ENCODE measurements around the gene THRA.
A peak's percentile ranks its signal among the peaks of the same experiment; 100 is the strongest.
"Not testable (repeated sequence)": the region's sequence is repeated elsewhere in the genome, so short reads cannot be mapped to it uniquely, and the experiment has no call there.

Gene THRA

DNA sequence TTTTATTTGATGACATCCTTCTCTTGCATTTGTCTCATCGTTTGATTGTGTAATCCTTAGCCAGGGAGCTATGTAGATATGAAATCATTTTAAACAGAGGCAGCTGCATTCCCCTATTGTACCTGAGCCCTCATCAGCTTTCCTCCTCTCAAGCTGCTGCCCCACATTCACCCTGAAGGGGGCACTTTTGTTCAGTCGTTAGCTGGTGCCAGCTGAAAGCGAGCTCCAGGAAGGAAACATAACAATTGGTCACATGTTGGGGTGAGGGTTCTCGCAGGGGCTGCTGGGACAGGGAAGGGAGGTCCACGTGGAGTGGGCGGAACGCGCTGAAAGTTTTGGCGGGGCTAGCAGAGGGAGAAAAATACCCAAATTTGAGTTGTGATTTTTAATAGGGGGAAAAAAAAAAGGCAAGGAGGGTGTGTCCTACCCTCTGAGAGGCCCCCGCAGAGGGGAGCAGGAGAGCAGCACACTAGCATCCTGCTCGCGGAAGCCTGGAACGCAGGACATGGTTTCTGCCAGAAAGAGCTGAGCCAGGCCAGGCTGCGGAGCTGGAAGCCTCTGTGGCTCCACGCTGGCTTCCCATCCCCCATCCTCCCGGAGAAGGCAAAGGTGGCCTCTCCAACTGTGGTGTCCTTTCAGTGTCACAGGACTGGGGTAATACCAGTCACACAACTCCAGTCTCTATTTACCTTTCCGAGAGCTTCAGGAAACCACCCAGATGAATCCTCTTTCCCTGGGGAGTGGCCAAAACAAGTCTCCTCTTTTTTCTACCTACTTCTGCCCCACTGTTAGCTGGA lies 50.5 kb downstream of the THRA start:
- DNase-seq = peak; percentile 35

DNA sequence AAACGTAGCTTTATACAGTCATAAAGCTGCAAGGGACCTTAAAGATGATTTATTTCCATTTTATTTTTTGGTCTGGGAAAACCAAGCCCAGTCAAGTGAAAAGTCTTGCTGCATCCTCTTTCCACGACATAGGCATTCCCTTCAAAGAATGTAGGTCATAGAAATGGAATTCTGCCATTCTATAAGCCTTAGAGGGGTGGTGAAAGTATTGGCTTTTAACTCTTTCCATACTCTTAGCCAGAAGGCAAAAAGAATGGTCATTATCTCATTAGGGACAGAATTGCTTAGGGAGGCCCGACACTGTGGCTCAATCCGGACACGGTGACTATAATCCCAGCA lies 51.1 kb downstream of the THRA start:
- no peak for DNase-seq

DNA sequence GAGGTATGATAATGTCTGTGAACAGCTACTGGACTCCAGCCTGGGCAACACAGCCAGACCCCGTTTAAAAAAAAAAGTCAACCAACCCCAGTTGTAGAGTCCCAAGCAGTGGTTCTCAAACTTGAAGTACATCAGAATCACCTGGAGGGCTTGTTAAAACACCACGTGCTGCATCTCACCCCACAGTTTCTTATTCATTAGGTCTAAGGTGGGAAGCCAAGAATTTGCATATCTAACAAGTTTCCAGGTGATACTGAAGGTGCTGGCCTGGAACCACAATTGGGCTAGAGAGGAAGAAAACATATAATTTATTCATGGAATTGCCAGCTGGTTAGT lies 52.3 kb downstream of the THRA start:
- DNase-seq = no peak

DNA sequence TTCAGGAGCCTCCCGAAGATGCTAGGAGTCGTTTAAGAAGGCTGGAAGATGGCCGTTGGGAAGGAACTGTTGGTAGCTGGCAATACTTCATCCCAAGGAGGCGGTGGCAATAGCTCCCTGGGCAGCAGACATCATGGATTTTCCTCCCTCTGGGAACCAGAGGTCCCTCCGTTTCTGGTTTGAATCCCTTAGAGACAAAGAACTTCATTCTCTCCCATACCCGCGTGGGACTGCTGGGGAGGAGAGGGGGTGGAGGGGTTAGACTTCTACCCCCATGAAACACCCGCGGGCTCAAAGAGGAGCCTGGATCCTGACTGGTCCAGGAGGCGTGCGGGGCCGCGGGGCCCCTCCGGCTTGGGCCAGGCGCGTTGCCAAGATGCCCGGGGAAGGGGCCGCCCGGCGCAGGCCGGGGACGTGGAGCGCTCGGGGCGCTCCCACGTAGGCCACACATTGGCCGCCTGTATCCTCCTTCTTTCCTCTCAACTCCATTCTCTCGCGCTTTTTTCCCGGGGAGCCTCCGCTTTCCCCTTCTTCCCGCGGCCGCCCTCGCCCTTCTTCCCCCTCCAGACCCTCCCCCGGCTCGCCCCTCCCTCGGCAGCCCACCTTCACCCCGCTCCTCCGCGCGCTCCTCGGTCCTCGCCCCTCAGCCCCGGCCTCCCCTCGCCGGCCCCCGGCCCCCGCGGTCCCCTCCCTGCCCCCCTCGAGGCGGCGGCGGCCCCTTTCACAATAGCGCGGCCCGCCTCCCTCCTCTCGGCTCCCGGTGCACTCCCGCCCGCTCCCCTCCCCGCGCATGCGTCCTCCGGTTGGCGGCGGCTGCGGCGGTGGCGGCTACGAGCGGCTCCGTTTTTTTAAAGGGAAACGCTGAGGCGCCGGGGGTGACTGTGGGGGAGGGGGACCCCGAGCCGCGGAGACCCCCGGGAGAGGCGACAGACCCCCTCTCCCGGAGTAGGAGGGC lies 58.7 kb downstream of the THRA start, which contains the start of gene MSL1:
Gene MSL1, plus strand, starts transcription at position 791 of the 955 bp plus-strand sequence. CDS start 642 bp downstream, outside the sequence.
- peak; percentile 80 for DNase-seq

DNA sequence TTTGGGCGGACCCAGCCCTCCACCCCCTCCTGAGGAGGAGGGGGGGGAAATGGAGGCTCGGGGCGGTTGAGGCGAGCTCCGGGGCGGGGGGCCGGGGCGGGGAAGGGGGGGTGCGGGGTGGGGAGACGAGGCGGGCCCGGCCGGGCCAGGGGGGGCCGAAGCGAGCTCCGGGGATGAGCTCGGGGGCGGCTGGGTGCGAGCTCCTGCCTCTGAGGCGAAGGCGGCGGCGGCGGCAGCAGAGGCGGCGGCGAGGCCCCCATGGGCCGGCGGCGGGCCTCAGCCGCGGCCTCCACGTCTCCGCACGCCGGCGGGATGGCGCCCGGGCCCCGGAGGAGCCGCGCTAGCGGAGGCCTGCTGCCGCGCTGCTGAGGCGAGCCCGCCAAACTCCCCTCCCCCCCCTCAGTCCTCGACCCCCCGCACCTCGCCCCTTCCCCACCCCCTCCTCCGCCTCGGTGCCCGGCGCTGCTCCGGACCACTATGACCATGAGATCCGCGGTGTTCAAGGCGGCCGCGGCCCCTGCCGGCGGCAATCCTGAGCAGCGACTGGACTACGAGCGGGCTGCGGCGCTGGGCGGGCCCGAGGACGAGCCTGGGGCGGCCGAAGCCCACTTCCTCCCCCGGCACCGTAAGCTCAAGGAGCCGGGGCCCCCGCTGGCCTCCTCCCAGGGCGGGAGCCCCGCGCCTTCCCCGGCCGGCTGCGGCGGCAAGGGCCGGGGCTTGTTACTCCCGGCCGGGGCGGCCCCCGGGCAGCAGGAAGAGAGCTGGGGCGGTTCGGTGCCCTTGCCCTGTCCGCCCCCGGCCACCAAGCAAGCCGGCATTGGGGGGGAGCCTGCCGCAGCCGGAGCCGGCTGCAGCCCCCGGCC lies 59.6 kb downstream of the THRA start:
- peak; percentile 57 for DNase-seq

DNA sequence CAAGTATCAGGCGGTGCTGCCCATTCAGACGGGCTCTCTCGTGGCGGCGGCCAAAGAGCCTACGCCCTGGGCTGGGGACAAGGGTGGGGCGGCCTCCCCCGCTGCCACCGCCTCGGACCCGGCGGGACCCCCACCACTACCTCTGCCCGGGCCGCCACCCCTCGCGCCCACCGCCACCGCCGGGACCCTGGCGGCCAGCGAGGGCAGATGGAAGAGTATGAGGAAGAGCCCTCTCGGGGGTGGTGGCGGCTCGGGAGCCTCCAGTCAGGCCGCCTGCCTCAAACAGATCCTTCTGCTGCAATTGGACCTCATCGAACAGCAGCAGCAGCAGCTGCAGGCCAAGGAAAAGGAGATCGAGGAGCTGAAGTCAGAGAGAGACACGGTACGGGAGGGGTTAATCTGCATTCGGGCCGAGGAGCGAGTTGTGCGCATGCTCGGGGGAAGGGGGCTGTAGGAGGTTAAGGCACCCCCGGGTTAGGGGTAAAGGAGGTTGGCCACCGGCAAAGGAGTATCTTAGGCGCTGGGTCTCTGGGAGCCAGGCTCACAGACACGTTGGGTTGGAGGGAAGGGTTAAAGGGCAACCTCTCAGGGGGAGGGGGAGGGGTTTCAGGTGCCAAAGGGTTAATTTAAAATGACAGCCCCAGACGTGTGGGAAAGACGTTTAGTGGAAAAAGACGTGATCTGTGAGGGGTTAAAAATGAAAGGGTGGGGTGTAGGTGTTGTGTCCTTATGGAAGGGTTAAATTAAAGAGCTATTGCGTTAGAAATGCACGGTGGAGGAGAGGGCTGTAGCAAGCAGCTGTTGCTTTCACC lies 60.4 kb downstream of the THRA start:
- no peak for DNase-seq

DNA sequence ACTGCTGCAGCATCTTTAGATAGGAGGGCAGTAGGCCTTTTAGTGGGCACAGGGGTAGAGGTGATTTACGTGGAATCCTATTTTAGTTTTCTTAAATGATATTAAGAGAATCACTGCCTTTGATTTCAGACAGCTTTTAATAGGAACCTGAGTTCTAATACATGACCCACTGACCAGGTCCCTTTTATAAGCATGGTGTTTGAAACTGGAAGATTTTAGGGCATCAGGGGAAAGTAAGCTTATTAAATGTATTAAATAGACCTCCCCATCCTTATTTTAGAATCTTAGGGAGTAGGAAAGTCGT lies 61.0 kb downstream of the THRA start:
- no peak for DNase-seq

DNA sequence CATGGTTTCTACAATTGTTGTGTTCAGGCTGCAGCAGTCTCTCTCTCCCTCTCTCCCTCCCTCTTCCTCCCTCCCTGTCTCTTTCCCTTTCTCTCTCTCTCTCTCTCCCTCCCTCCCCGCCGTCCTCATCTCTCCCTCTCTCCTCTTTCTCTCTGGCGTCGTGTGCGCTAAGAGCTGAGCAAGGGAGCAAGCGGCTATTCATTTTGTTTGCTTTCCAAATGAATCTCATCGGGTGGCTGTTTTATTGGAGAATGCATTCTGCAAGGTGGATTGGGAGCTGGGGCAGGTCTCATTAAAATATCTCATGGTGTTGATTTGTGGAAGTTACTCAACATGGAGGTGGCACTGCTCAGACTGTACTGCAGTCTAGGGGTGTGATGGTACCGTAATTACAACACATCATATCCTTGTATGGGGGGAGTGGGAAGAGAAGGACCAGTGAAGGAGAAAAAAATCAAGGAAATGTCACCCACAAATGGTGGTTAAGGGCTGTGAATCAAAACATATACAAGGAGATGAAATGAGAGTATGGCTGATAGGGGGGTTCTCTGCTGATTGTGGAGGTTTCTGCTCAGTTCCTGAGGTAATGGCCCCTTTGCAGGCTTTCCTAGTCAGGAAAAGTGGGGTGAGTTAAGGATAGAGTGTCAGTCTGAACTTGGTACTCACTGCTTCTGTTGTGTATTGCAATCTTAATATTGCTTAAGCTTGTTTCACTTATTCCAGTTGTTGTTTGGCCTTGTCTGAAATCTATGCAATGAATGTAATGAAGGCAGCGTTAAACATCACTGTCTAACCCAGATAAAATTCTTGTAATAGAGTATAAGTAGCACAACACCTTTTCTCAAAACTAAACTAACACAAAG lies 61.7 kb downstream of the THRA start:
- no peak for DNase-seq

DNA sequence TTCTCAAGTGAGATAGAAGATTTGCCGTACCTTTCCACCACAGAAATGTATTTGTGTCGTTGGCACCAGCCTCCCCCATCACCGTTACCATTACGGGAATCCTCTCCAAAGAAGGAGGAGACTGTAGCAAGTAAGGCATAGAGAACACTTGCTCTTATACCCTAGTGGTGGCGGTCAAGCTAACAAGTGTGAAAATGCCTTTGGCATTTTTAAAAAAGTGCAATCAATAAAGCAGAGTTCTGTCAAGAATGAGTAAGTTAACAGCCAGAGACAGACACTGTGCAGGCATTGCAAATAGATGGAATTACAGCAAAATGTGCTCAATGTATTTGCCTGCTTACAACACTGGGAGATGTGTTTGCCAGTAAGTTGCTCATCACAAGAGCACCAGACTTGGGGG lies 66.7 kb downstream of the THRA start:
- DNase-seq = no peak

DNA sequence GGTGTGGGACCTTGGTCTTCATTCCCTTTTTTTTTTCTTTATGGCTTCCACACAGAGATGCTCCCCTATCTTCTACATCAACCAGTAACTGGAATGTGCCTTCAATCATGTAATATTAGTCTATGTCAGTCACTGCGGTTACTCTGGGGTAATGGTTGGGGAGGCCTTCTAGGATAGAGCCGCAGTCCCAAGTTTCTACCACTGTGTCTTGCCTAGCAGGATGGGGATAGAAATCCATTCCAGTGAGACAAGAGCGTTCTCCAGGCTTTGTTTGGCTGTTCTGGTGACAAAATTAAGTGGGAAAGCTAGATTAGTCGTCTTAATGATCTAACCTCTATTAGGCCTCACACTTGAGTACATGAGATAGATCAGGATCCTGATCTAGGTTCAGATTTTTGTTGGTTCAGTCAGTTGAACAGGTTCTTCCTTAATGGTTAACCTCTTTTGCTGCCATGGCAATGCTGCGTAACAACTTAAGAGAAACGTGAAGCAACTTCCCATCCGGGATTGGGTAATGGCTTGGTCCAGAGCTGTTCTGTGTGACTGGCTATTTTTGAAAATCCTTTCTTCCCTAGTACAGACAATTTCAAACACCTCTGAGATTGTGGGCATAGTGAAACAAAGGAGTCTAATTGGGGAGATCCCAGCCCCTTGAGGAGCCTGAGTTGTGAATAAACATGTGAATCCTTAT lies 67.7 kb downstream of the THRA start:
- DNase-seq = no peak

DNA sequence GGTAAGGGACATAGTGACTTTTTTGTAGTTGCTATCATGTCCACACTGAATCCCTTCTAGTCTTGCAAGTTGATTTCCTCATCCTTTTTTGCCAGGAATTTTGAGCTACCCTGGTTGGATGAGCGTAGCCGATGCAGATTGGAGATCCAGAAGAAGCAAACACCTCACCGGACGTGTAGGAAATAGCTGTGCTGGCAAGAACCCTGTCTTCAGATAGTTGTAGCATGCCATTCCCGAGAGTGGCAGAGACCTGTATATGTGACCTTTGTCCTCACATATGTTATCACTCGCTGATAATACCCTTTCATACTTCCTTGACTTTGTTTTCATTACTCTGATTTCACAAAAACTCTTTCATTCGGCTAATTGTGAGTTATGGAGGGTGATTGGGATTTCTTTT lies 71.4 kb downstream of the THRA start:
- DNase-seq = no peak

DNA sequence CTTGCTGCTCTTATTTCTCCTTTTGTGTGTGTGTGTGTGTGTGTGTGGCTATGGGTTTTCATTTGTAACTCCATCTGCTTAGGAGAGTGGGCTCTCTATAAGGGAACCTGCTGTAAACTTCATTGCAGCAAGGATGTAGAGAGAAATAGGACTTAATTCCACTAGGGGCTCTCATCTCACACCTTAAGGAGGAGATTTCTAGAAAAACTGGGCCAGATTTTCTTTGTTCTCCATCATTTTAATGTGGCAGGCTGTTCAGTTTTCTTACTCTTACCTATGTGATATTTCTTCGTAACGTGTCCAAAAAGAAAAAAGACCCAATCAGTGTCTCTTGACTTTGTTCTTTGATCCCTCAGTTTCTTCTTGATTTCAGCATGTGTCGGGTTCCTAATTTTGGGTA lies 73.1 kb downstream of the THRA start:
- DNase-seq = no peak

DNA sequence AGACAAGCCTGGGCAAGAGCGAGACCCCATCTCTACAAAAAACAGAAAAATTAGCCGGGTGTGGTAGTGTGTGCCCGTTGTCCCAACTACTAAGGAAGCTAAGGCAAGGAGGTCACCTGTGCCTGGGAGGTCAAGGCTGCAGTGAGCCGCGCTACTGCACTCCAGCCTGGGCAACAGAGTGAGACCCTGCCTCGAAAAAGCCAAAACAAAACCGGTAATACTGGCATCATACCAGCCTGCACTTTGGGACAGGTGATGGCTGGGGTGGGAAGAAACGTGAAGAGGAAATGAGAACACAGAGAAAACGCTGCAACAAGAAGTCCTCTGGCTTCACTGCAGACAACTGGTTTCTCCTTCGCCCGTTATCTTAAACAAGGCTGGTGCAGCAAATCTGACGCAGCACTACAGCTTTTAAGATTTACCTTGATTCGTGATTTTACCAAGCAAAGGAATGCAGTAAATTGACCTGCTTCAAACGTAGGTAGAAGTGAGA lies 76.8 kb downstream of the THRA start:
- no peak for DNase-seq

DNA sequence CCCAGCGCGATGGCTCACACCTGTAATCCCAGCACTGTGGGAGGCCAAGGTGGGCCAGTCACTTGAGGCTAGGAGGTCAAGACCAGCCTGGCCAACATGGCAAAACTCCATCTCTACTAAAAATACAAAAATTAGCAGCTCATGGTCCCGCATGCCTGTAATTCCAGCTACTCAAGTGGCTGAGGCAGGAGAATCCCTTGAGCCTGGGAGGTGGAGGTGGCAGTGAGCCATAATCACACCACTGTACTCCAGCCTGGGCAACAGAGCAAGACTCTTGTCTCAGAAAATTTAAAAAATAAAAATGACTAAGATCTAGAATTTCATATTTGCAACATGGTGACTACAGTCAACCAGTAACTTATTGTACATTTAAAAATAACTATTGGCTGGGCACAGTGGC lies 80.4 kb downstream of the THRA start:
- DNase-seq = not testable (repeated sequence)

All from activated gamma-delta T cell (primary cell).